Hindlimb muscle (tissue), 1 donor: ENCODE results near the gene PRCD. TPM values are rescaled to one million over a fixed set of nuclear protein-coding genes. Genes with fewer than 3 reads are reported as not detected.
"Not testable (repeated sequence)": the region's sequence is repeated elsewhere in the genome, so short reads cannot be mapped to it uniquely, and the experiment has no call there.

Source experiments
- DNase-seq: peaks from one replicate; pipeline ENCODE4 v3.0.0-alpha.2; 2013
- polyA plus RNA-seq: library from polyadenylated mRNA; unstranded; fragments of 120-200 nt; gene quantifications from one replicate; pipeline ENCODE4 v1.2.1, GENCODE V29; 2013; ENCODE audit not compliant: insufficient read length

PRCD gene
- polyA plus RNA-seq, 1 donor, result 4.6 TPM

DNA sequence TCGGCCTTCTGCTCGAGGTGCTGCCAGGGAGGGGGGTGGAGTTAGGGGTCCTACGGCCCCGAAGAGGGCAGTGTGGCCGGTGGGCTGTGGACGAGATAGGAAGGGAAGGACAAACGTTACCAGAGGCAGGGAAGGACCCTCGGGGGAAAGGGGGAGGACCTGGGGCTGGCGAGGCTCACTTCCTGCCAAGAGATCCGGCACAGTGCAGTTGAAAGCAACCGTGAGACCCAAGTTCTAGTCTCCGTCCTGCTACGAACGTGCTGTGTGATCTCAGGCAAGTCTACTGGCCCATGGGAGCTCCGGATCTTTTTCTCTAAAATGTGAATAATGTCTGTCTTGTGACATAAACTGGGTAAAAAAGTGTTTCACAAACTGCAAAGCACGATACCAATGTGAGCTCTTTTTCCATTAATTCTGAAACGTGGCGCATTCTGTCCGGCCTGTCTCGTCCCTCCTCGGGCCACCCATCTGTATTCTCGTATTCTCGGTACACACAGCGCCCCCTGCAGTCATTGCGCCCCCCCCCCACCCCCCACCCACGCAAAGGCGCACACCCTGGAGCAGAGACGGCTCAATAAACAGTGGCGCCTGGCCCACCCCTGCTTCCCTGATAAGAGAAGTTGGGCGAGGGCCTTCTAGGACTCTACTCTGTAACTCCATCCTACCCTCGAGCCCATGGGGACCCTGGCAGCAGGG is 11.2 kb upstream of the PRCD start:
- no peak for DNase-seq

DNA sequence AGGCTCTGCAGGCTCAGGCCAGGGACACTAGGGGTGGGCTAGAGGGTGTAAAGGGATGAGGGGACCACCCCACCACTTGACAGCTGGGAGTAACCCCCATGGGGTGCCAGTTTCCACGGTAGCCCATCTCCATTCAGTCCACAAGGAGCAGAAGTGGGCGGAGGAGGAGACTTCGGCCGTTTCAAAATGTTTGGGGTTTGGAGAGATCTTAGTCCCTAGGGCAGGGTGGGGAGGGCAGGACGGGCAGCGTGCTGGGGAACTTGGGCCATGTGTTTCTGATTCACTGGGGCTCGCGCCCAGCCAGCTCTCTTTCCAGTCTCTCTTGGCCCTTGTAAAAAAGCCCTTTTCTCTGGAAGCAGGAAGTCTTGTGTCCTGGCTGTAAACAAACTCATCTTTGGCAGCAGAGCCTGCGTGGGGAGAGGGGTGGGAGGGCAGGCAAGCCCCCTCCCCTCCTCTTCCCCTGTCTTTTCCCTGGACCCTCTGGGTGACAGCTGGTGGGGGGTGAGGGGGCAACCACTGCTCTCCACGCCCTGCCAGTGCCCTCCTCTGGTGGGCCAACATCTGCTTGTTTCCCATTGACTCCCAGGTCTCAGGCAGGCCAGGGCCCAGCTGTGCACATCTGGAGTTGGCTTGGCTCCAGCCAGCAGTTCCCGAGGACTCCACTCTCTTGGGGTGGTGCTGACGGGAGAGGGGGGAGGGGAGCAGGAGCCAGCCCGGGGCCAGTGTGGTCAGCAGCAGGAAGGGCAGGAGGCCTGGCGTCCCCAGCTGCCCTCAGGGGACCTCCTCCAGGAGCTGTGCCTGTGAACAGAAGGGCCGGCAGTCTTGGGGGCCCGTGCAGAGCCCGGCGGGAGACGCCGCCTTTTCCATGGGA is 10.4 kb upstream of the PRCD start:
- DNase-seq, result peak; percentile 88

DNA sequence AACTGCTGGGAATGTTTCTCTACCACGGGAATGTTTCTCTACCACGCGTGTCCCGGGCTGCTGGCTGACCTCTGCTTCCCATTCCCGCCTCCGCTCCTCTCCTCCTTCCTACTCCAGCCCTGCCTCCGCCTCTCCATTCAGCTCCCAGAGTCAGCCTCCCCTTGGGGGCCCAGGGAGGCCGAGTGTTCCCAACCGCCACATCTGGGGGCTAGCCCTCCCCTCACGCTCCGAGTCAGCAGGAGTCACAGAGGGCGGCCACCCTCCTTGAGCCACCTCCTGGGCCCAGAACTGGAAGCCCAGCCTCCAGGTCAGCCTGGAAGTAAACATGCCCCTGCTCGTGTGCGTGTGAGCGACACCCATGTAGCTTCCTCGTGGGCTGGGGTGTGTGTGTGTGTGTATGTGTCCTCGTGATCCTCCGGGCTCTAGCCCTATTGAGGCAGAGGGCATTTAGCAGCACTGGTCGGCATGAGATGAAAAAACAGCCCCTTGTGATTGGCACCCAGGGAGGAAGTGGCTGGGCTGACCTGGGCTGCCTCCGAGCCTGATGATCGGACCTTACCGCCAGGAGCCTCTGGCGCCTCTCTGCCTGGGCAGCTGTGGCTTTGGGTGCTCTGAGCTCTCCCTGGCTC is 9.6 kb upstream of the PRCD start:
- DNase-seq, result peak; percentile 83

DNA sequence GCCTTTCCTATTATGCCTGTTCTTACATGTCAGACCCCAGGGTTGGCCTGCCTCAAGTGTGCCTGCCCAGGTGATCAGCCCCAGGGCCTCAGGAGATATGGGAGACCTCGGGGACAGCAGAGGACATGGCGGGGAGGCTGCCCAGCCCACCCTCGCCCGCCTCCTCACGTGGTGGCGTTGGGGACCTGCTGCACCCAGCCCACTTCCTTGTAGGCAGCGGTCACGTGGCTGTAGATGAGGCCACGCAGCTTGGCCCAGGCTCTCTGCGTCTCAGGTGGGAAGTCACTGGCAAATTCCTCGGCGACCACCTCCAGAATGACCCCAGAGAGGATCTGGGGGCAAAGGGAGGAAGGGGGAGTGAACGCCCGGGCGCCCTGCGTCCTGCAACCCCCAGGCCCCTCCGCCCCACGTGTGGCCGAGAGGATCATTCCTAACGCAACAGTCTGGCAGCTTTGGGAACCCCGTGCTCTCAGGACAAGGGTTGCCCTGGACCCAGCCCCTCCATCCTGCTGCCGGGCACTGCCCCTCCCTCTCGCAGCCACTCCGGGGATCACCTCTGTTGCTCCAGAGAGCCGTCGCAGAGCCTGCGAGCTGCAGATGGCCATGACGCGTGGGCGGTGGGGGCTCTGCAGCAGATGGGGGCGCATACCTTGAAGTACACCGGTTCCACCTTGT is 8.9 kb upstream of the PRCD start:
- no peak for DNase-seq

DNA sequence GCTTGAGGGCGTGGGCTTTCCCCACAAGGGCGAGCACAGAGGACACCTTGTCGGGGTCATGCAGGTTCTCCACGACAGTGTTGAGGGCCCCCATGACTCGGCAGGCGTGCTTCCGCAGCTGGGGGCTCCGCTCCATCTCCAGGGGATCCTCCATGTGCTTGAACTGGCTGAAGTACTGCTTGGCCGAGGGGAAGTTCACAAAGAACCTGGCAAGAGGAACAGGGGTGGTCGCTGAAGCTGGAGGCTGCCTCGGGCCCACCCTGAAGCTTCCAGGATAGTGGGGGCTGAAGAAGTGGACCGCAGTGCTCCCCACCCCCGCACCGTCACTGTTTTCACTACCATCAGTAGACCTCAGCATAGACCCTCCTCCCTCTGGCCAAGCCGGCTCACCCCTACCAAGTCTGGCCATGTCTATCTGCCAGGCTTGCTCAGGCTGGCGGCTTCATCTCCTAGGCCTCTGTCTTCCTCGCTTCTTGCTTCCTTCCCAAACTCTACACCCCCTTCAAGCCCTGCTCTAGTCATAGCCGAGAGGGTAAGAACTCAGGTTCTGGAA is 8.3 kb upstream of the PRCD start:
- DNase-seq, result no peak

DNA sequence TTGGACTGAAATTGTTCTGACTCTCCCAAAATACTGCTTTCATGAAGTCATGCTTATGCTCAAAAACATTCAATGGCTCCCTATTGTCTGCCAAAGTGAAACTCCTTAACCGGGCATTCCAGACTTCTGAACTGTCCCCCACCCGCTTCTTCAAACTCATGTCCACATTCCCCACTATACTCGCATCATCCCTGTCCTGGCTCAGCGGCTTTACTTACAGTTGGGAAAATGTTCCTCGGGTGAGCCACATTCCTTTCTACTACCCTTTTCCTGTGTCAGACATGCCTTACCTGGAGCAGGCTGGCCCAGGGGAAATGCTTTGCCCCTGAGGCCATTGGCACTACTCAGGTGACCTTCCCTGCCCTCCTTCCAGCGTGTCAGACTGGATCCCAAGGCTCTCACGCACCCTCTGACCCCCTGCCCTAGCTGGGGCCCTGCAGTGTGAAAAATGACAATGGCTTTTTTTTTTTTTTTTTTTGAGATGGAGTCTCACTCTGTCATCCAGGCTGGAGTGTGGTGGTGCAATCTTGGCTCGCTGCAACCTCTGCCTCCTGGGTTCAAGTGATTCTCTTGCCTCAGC is 7.7 kb upstream of the PRCD start:
- DNase-seq, result no peak

DNA sequence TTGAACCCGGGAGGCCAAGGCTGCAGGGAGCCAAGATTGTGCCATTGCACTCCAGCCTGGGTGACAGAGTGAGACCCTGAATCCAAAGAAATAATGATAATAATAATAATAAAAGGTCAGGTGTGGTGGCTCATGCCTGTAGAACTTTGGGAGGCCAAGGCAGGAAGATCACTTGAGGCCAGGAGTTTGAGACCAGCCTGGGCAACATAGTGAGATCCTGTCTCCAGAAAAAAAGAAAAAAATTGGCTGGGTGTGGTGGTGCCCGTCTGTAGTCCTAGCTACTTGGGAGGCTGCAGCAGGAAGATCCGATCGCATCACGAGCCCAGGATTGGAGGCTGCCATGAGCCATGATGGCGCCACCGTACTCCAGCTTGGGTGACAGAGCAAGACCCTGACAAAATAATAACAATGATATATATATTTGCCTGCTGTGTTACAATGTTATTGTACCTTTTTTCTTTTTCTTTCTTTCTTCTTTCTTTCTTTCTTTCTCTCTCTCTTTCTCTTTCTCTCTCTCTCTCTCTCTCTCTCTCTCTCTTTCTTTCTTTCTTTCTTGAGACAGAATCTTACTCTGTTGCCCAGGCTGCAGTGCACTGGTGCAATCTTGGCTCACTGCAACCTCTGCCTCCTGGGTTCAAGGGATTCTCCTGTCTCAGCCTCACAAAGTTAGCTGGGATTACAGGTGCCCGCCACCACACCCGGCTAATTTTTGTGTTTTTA is 6.0 kb upstream of the PRCD start:
- DNase-seq, result not testable (repeated sequence)

DNA sequence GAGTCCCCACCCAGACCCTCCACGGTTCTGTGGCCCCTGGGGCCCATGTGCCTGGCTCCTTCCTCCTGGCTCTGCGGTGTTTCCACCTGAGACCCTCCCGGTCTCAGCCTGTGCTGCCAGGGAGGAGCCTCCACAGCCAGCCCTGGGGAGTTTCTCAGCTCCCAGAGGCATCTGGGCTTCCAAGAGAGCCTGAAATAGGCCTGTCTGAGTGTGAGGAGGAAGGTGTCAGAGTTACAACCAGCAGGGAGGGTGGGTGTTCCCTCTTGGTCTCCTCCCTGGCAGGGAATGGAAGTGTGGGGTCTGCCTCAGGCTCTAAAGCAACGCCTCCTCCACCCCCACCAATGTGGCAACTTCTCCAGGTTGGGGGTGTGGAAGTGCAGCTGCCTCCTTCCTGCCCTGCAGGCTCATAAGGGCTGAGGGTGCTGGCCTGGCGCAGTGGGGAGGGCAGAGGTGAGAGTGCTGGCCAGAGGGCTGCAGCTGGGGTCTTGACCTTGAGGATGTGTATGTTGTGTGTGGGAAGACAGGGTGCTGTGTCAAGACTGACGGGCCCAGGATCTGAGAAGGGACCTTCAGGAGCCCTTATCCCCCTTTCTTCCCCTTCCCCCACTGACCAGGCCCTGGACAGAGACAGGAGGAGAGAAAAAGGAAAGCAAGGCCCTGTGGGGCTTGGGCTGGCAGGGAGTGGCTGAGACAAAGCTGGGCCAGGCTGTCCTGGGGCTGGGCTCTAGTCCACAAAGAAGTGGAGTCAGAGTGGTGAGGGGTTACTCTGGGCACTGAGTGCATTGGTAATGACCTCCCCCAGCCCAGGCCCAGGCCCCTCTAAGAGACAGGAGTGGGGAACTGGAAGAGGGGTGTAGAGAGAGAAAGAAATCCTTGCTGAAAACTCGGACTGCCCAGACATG is 4.8 kb upstream of the PRCD start:
- no peak for DNase-seq

DNA sequence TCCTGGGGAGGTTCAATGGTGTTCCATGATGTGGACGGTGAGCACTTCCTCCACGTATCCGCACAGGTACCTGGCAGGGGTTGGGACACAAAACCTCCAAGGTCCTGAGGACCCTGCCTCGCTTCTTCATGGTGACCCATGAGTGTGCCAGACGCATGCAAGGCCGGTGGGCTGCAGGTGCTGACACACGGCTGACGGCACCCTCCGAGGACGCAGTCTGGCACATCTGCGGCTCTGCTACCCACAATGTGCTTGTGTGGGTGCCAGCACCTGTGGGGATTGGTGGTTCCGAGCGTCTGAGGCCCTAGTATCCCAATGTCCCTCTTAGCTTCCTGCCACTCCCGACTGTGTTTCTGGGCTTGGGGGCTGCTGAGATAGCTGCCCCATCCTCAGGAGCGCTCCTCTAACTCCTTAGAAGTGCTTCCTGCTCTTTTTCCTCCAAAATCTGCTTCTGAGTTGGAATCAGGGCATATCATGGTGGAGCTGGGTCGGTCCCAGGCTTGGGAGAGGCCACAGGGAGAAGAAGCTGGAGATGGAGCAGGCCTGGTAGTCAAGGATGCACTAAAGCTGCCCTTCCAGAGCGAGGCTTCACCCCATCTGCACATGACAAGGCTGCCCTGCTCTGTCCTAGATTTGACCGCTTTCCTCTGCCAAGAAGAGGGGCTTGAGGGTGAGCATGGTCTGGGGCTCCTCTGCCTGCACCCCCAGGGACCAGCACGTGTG is 3.9 kb upstream of the PRCD start:
- DNase-seq, result no peak

DNA sequence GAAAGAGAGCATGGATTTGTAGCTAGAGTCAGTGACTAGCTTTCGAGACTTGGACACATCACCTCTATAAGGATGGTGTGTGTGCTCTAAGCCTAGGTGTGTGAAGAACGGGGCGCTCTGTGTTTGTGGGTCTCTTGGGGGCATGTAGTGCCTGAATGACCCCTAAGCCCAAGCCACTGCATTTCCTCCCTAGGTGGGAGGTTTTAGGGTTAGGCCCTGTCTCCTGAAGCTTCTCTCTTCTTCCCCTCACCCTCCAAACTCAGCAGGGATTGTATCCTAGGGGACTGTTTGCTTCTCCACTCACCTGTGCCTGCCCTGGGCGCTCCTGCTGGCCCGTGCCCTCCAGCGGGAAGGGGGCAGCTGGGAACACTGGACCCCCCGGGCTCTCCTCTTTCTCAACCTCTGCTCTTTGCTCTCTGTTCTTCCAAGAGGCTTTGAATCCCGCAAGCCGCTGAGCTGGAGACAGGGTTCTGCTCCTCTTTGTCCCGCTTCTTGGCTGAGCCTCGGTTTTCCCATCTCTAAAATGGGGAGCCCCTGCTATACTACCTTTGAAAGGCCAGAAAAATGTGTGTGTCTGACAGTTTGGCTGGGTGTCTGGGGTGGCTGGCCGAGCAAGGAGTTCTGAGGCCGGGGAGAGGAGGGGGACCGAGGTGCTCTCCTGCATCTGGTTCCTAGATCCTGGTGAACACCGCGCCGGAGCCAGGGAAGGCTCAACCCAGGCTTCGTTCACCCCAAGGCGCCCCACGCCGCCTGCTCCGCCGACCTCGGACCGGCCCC is 3.1 kb upstream of the PRCD start:
- no peak for DNase-seq

DNA sequence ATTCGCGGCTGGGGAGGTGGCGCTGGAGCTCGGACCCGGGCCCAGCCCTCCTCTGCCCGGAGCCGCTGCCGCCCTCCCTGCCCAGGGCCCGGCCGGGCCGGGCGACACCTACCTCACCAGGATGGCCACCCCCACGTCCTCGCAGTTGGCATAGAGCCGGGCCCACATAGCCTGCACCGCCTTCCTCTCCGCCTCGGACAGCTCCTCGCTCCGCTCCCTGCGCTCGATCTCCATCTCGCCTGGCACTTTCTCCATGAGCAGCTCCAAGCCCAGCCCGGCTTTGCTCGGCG is 2.6 kb upstream of the PRCD start:
- DNase-seq, result no peak

DNA sequence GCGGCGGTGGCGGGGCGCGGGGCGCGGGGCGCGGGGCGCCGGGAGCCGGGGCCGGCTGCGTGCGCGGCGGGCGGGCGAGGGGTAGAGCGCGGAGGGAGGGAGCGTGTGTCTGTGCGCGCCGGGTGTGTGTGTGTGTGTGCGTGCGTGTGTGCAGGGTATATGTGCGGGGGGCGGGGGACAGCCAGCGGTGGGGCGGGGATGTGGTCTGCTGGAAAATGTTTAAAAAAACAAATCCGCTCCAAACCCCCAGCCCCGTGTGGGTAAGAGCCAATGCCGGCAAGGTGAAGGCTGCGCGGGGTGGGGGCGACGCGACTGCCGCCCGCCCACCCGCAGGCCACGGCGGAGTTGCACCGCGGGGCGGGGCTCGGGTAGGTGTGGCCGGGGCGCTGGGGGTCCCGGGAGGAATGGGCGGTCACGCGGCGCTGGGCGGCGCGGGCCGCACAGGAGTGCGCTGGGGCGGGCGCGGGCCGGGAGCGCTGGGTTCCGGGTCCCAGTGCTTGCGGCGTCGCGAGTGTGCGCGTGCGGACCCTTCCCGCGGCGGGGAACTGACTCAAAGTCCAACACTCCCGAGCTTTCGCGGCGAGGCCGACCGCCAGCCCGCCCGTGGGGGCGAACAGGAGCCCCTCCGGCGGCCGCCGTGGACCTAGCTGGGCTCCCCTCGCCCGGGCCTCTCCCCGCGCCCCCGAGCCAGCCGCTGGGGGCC is 2.1 kb upstream of the PRCD start, which contains the start of gene CYGB:
Gene CYGB (minus strand): TSS at position 132 of the 703 bp plus-strand sequence. CDS start 167 bp downstream, outside the sequence.
- no peak for DNase-seq

DNA sequence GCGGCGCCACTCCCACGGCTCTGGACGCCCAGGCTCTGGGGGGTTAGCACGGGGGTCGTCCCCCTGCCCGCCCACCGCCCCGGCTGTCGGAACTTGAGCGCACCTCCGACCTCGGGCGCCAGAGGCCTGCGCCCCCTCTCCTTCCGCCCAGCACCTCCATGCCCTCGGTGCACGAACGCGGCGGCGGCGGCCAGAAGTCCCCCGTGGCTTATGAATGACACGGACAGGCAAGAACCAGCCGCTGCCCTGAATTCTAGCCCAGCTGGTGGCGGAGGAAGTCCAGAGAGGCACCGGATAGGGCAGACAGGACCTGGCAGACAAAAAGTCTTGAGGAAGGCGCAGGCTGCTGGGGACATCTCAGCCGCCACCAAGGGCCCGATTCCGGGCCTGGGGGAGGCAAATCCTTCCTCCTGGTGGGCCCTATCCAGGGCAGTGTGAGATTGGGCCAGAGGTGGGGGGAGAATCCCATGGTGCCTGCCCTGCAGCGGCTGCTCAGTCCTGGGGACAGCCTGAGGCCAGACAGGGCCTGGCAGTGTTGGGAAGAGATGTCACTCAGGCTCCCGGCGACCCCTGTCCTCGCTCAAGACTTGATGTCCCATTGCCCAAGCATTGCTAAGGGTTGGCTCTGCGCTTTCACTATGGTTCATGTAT is 1.4 kb upstream of the PRCD start:
- DNase-seq, result no peak

DNA sequence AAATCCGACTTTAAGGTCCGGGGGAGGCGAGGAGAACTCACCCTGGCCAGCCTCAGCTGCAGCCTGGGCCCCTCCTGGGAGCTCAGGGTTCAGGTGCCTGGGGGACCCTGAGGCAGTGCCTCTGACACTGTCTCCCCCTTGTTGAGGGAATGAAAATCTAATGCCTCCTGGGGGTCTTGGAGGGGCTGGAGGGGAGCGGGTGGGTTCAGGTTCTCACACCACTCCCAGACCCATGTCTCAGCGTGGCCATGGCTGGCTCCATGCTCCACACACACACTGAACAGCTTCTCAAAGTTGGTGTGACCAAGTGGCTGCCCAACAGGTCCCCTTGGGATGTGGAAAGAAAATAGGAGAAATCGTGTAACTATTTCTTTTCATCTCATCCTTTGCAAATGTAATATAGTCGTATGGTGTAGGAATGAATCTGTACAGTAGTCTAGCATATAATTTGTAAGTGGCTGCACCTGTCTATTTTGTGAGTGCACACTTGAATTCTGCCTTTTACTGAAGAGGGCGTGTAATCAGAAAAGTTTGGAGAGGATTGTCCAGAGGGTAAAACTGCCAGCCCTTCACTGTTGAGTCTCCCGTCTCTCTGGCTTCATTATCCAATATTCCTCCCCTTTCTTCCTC is 788 bp upstream of the PRCD start:
- DNase-seq, result no peak

DNA sequence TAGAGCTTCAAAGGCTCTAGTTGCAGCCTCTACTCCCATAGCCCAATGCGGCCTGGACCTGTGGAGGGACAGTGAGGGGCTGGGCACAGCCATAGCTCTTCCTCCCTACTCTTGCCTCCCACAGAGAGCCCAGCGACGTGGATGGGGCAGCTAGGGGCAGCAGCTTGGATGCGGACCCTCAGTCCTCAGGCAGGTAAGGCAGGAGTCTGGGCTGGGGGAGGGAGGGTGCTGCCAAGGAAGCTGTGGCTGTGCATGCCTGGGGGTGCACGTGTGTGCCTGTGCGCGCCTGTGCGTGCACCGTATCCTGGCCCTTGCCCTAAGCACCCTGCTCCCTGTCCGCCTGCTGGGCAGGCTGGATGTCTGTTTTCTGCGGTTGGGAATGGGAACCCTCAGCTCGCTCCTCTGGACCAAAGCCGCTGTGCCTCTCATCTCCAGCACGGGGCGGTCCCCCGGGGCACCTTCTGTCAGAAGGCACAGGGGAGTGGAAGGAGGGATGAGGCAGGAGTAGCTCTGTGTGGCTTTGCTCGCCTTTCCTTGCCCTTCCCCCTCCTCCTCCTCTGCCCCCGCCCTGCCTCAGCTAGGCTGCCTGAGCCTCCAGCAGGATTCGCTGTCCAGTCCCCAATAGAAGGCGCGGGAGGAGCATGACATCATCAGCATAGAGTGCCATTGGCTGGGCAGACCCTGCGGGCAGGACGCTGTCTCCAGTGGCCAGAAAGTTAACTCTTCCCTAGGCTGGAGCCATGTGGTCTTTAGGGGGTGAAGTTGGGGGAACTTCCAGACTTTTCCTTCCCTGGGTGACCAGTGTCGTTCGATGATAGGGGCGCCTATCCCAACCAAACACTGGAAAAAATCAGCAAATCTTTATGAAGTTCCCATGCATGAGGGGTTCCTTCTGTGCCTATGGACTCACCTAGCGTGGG is 797 bp downstream of the PRCD start:
- peak; percentile 93 for DNase-seq
